Measurements from ENCODE around the gene JCAD.
A peak's percentile ranks its signal among the peaks of the same experiment; 100 is the strongest.
"Not testable (repeated sequence)": the region's sequence is repeated elsewhere in the genome, so short reads cannot be mapped to it uniquely, and the experiment has no call there.

JCAD gene

DNA sequence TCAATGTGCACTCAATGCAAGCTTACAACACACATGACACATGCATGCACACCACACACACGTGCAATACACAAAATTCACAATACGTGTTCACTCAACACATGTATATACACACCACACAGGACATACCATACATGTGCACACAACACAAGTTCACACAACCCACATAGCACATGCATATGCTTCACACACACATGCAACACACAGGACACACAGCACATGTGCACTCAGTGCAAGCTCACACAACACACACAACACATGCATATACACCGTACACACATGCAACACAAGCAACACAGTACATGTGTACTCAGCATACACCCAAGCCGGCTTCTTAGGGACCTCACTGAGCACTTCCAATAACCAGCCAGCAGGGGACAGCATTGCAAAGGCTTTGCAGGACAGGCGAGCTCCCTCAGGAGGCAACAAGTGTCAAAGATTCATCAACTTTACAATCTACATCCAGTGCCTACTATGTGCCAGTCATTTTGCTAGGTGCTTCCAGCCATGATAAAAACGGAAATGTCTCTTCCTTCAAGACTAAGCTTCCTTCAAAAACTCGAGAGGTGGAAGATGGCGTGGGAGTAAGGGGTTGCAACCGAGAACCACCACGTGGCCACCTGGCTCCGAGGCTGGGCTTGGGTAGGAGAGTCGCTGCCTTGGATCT, 61.1 kb downstream of the JCAD start:
- peaks cover 5% of the 10 kb centered on the region for H3K27me3 ChIP-seq (ENCODE audit: low read depth, low read length)
- H3K4me3 ChIP-seq (ENCODE audit: low read depth in 1 of 2, low read length in 2 of 2) = no peak overlapping the region
- no peaks in the 10 kb centered on the region for H3K36me3 ChIP-seq (ENCODE audit: control insufficient read depth in 1 of 2, insufficient read depth in 2 of 2, low read length in 2 of 2)
- no peak overlapping the region for H3K27ac ChIP-seq (ENCODE audit: low read length)
- peaks cover 10 to 29% of the 10 kb centered on the region in 2 donors for H3K4me1 ChIP-seq (ENCODE audit: control insufficient read depth in 1 of 2, insufficient read depth in 2 of 2, low read length in 2 of 2)
- no peaks in the 10 kb centered on the region for H3K9me3 ChIP-seq (ENCODE audit: control insufficient read depth in 1 of 2, low read length in 2 of 2)

DNA sequence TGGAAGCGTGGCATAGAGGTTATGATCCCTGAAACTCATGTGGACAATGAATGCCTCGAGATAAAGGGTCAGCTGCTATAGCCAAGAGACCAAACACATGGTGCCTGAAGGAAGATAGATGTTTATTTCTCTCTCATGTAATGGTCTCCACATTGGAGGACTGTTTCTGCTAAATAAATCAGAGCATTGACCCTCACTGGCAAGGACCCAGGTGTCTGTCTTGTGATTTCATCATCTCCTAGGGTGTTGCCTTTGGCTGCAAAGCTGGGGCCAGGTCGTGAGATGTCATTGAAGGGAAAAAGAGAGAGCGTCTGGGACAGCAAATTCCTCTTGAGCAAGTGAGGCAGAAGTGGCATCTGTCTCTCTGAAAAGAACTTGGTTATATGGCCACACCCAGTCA, 64.6 kb downstream of the JCAD start:
- Histone ChIP-seq H3K4me3 (ENCODE audit: low read depth in 1 of 2, low read length in 2 of 2) (no peak overlapping the region), H3K27me3 (ENCODE audit: low read depth, low read length) (peaks cover 5% of the 10 kb centered on the region), H3K4me1 (ENCODE audit: control insufficient read depth in 1 of 2, insufficient read depth in 2 of 2, low read length in 2 of 2) (peaks cover 0 to under 1% of the 10 kb centered on the region in 2 donors), H3K27ac (ENCODE audit: low read length) (no peak overlapping the region), H3K36me3 (ENCODE audit: control insufficient read depth in 1 of 2, insufficient read depth in 2 of 2, low read length in 2 of 2) (no peaks in the 10 kb centered on the region), H3K9me3 (ENCODE audit: control insufficient read depth in 1 of 2, low read length in 2 of 2) (no peaks in the 10 kb centered on the region)

DNA sequence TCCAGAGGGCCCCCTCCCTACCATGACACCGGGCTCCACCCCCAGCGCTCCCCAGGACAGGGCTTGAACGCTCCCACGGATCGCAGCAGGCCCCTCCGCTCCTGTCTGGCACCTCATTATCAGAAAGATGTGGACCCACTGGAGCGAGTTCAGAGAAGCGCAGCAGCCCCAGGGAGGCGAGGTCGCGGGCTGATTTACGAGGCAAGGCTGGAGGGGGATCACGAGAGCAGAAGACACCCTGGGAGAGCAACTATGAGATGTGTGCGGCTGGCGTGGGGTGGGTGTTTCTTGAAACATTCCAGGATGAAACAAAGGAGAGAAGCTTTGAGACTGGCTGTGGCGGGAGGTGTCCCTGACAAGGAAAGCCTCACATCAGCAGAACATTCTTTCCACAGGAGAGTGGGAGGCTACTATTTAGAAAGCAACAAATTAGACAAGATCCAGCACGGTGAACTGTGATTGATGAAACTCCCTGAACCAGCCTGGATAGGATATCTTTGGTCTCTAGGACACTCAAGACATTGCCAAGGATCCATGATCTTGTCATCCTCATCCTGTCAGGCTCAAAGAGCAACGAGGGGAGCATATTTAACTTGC, 66.0 kb downstream of the JCAD start:
- H3K36me3 ChIP-seq (ENCODE audit: control insufficient read depth in 1 of 2, insufficient read depth in 2 of 2, low read length in 2 of 2) = no peaks in the 10 kb centered on the region
- H3K27me3 ChIP-seq (ENCODE audit: low read depth, low read length) = peaks cover 5% of the 10 kb centered on the region
- H3K9me3 ChIP-seq (ENCODE audit: control insufficient read depth in 1 of 2, low read length in 2 of 2) = no peaks in the 10 kb centered on the region
- H3K4me3 ChIP-seq (ENCODE audit: low read depth in 1 of 2, low read length in 2 of 2) = no peak overlapping the region
- H3K4me1 ChIP-seq (ENCODE audit: control insufficient read depth in 1 of 2, insufficient read depth in 2 of 2, low read length in 2 of 2) = no peaks in the 10 kb centered on the region
- H3K27ac ChIP-seq (ENCODE audit: low read length) = no peak overlapping the region

DNA sequence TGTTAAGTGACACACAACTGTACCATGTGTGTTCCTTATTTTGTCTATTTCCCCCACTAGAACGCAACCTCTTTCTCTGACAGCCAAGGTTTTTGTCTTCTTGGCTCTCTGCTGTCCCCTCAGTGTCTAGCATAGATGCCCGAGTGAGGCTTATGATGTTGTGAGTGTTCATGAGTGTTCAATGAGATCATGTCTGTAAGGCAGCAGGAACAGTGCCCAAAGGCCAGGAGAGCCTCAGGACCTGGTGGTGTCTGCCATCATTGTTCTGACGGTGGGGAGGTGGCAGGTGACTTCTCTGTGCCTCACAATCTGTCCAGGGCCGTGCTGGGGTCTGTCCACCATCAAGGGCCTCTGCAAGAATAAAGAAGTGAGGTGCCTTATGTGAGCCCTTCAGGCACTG, 66.5 kb downstream of the JCAD start:
- Histone ChIP-seq H3K27me3 (ENCODE audit: low read depth, low read length) (peaks cover 3% of the 10 kb centered on the region), H3K36me3 (ENCODE audit: control insufficient read depth in 1 of 2, insufficient read depth in 2 of 2, low read length in 2 of 2) (no peaks in the 10 kb centered on the region), H3K4me3 (ENCODE audit: low read depth in 1 of 2, low read length in 2 of 2) (no peak overlapping the region), H3K4me1 (ENCODE audit: control insufficient read depth in 1 of 2, insufficient read depth in 2 of 2, low read length in 2 of 2) (no peaks in the 10 kb centered on the region), H3K9me3 (ENCODE audit: control insufficient read depth in 1 of 2, low read length in 2 of 2) (no peaks in the 10 kb centered on the region), H3K27ac (ENCODE audit: low read length) (no peak overlapping the region)

DNA sequence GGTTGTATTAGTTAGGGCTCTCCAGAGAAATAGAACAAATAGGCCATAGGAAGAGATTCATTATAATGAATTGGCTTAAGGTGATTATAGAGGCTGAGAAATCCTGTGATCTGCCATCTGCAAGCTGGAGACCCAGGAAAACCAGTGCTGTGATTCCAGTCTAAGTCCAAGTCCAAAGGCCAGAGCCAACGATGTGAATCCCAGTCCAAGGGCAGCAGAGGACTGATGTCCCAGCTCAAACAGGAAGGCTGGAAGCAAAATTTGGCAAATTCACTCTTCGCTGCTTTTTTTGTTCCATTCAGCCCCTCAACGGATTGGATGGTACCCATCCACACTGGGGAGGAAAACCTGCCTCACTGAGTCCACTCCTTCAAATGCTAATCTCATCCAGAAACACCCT, 68.0 kb downstream of the JCAD start:
- Histone ChIP-seq H3K4me3 (ENCODE audit: low read depth in 1 of 2, low read length in 2 of 2) (no peak overlapping the region), H3K9me3 (ENCODE audit: control insufficient read depth in 1 of 2, low read length in 2 of 2) (no peaks in the 10 kb centered on the region), H3K27me3 (ENCODE audit: low read depth, low read length) (no peaks in the 10 kb centered on the region), H3K27ac (ENCODE audit: low read length) (no peak overlapping the region), H3K4me1 (ENCODE audit: control insufficient read depth in 1 of 2, insufficient read depth in 2 of 2, low read length in 2 of 2) (no peaks in the 10 kb centered on the region), H3K36me3 (ENCODE audit: control insufficient read depth in 1 of 2, insufficient read depth in 2 of 2, low read length in 2 of 2) (no peaks in the 10 kb centered on the region)

DNA sequence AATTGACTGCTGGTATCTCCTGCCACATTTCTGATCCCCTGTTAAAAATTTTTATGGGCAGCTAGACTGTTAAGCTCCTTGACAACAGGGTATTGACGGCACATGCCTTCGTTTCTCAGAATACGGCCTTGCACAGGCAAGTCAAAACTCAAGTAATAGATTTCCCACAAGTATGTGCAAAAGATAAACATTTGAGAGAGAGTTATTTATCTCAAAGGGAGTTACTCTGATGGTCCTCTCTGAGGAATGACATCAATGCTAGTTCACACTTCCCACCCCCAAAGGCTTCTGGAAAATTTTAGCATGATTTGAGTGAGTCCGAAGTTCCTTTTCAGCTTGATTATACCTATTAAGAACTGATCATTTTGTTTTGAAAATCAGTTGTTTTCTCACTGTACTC, 71.9 kb downstream of the JCAD start:
- H3K4me1 ChIP-seq (ENCODE audit: control insufficient read depth in 1 of 2, insufficient read depth in 2 of 2, low read length in 2 of 2) = no peaks in the 10 kb centered on the region
- no peak overlapping the region for H3K27ac ChIP-seq (ENCODE audit: low read length)
- no peak overlapping the region for H3K4me3 ChIP-seq (ENCODE audit: low read depth in 1 of 2, low read length in 2 of 2)
- peaks cover 0 to 8% of the 10 kb centered on the region in 2 donors for H3K9me3 ChIP-seq (ENCODE audit: control insufficient read depth in 1 of 2, low read length in 2 of 2)
- no peaks in the 10 kb centered on the region for H3K27me3 ChIP-seq (ENCODE audit: low read depth, low read length)
- no peaks in the 10 kb centered on the region for H3K36me3 ChIP-seq (ENCODE audit: control insufficient read depth in 1 of 2, insufficient read depth in 2 of 2, low read length in 2 of 2)

DNA sequence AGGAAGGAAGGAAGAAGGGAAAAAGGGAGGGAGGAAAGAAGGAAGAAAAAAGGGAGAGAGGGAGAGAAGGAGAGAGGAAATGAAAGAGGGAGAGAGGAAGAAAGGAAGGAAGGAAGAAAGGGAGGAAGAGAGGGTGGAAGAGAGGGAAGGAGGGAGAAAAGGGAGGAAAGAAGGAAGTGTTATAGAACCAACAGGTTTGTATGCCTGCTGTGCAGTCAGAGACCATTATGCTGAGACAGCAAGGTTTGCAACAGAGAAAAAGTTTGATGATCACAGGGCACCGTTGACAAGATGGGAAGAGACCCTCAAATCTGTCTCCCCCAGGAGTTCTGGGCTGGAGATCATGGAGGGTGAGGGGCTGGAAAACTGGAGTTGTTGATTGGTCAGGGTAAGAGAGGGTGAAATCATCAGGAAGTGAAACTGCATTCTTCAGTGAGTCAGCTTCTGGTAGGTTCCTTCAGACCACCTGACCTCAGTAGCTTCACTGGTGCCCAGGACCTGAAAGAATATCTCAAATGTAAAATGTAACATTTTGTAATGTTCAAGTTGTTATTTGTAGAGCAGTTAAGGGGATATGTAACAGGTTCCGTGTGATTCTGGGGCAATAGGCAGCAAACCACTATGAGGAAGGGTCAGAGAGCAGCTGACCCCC, 76.3 kb downstream of the JCAD start:
- Histone ChIP-seq H3K9me3 (ENCODE audit: control insufficient read depth in 1 of 2, low read length in 2 of 2) (peaks cover 0 to 10% of the 10 kb centered on the region in 2 donors), H3K36me3 (ENCODE audit: control insufficient read depth in 1 of 2, insufficient read depth in 2 of 2, low read length in 2 of 2) (no peaks in the 10 kb centered on the region), H3K27ac (ENCODE audit: low read length) (no peak overlapping the region), H3K4me3 (ENCODE audit: low read depth in 1 of 2, low read length in 2 of 2) (peak overlapping the region in 1 of 2 donors; percentile 7), H3K4me1 (ENCODE audit: control insufficient read depth in 1 of 2, insufficient read depth in 2 of 2, low read length in 2 of 2) (no peaks in the 10 kb centered on the region), H3K27me3 (ENCODE audit: low read depth, low read length) (no peaks in the 10 kb centered on the region)

DNA sequence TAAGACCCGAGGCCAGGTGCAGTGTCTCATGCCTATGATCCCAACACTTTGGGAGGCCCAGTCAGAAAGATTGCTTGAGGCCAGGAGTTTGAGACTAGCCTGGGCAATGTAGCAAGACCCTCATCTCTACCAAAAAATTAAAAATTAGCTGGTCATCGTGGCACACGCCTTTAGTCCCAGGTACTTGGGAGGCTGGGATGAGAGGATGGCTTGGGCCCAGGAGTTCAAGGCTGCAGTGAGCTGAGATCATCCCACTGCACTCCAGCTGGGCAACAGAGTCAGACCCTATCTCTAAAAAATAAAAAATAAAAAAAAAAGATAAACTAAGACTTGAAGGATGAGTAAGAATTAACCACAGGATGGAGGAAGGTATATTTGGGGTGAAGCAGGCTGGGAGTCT, 77.9 kb downstream of the JCAD start:
- Histone ChIP-seq H3K36me3 (ENCODE audit: control insufficient read depth in 1 of 2, insufficient read depth in 2 of 2, low read length in 2 of 2) (no peaks in the 10 kb centered on the region), H3K27ac (ENCODE audit: low read length) (no peak overlapping the region), H3K4me1 (ENCODE audit: control insufficient read depth in 1 of 2, insufficient read depth in 2 of 2, low read length in 2 of 2) (no peaks in the 10 kb centered on the region), H3K27me3 (ENCODE audit: low read depth, low read length) (no peaks in the 10 kb centered on the region), H3K9me3 (ENCODE audit: control insufficient read depth in 1 of 2, low read length in 2 of 2) (peaks cover 0 to 10% of the 10 kb centered on the region in 2 donors), H3K4me3 (ENCODE audit: low read depth in 1 of 2, low read length in 2 of 2) (no peak overlapping the region)

DNA sequence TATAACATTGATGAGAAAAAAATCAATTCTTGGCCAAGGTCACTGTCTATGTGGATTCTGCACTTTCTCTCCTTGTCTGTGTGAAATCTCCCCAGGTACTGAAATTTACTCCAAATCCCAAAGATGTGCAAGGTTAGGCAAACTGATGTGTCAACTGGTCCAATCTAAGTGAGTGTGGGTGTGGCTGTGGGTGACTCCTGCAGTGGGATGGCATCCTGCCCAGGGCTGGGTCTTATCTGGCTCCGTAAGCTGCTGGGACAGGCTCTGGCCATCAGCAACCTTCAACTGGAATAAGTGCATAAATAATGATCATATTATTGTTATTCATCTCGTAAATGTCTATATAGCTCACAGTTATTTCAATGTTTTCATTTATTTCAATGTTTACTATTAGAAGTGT, 79.3 kb downstream of the JCAD start:
- H3K4me1 ChIP-seq (ENCODE audit: control insufficient read depth in 1 of 2, insufficient read depth in 2 of 2, low read length in 2 of 2) = no peaks in the 10 kb centered on the region
- H3K9me3 ChIP-seq (ENCODE audit: control insufficient read depth in 1 of 2, low read length in 2 of 2) = peaks cover 0 to 10% of the 10 kb centered on the region in 2 donors
- no peak overlapping the region for H3K4me3 ChIP-seq (ENCODE audit: low read depth in 1 of 2, low read length in 2 of 2)
- H3K36me3 ChIP-seq (ENCODE audit: control insufficient read depth in 1 of 2, insufficient read depth in 2 of 2, low read length in 2 of 2) = no peaks in the 10 kb centered on the region
- no peaks in the 10 kb centered on the region for H3K27me3 ChIP-seq (ENCODE audit: low read depth, low read length)
- no peak overlapping the region for H3K27ac ChIP-seq (ENCODE audit: low read length)

DNA sequence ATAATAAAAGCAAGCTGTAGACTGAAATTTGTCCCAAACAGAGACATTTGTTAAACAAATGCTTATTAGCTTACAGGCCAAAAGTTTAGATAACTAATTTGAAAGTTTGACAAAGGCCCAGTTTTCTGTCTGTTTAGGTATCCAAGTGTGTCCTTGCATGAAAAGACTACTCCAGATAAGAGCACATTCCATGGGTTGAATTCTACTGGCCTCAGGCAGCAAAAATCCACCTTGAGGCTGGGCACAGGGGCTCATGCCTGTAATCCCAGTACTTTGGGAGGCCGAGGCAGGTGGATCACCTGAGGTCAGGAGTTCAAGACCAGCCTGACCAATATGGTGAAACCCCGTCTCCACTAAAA, 80.0 kb downstream of the JCAD start:
- H3K27ac ChIP-seq (ENCODE audit: low read length); H3K27me3 ChIP-seq (ENCODE audit: low read depth, low read length): not testable (repeated sequence)

DNA sequence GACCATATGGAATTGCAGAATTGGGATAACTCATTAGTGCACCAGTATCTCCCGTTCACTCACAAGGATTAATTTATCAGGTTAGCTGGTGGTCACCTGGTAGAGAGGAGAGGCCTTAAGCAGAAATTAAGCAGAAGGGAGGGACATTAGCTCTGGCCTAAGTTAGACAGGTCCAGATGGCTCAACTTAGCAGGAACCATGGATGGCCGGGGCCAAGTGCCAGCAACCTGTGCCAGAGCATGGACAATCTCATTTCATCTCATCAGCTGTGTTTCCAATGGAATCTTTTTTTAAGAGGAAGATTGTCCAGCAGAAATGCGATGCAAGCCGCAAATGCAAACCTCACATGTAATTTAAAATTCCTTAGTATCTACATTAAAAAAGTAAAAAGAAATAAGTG, 82.2 kb downstream of the JCAD start:
- no peak overlapping the region for H3K27ac ChIP-seq (ENCODE audit: low read length)
- no peaks in the 10 kb centered on the region for H3K9me3 ChIP-seq (ENCODE audit: control insufficient read depth in 1 of 2, low read length in 2 of 2)
- no peaks in the 10 kb centered on the region for H3K27me3 ChIP-seq (ENCODE audit: low read depth, low read length)
- no peak overlapping the region for H3K4me3 ChIP-seq (ENCODE audit: low read depth in 1 of 2, low read length in 2 of 2)
- no peaks in the 10 kb centered on the region for H3K36me3 ChIP-seq (ENCODE audit: control insufficient read depth in 1 of 2, insufficient read depth in 2 of 2, low read length in 2 of 2)
- no peaks in the 10 kb centered on the region for H3K4me1 ChIP-seq (ENCODE audit: control insufficient read depth in 1 of 2, insufficient read depth in 2 of 2, low read length in 2 of 2)

More for the DNA sequence above, 80.0 kb downstream of the JCAD start:
- H3K4me3 ChIP-seq (ENCODE audit: low read depth in 1 of 2, low read length in 2 of 2); H3K36me3 ChIP-seq (ENCODE audit: control insufficient read depth in 1 of 2, insufficient read depth in 2 of 2, low read length in 2 of 2); H3K4me1 ChIP-seq (ENCODE audit: control insufficient read depth in 1 of 2, insufficient read depth in 2 of 2, low read length in 2 of 2); H3K9me3 ChIP-seq (ENCODE audit: control insufficient read depth in 1 of 2, low read length in 2 of 2): not testable (repeated sequence)
